ENCODE measurements around the gene EDDM13. TPM values are rescaled to one million over a fixed set of nuclear protein-coding genes. Genes with fewer than 3 reads are reported as not detected.
A peak's percentile ranks its signal among the peaks of the same experiment; 100 is the strongest.
"Not testable (repeated sequence)": the region's sequence is repeated elsewhere in the genome, so short reads cannot be mapped to it uniquely, and the experiment has no call there.

Gene EDDM13
- total and polyA plus RNA-seq, 2 experiments from 2014 or later = 0.68 TPM; not detected in 1

DNA sequence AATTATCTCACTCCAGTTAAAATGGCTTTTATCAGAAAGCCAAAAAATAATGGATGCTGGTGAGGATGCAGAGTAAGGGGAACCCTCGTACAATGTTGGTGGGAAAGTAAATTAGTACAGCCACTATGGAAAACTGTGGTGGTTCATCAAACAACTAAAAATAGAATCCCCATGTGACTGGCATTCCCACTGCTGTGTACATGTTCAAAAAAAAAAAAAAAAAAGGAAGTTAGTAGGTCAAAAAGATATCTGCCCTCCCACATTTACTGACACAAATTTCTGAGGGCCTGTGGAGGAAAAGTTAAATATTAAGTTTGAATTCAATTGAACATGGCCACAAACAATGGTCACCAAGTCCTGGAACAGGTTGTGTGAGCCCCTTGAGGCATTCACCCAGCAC lies 51.9 kb downstream of the EDDM13 start:
- Histone ChIP-seq H3K4me3 (no peak overlapping the region), H3K9me3 (ENCODE audit: low read depth) (no peaks in the 10 kb centered on the region), H3K4me1 (ENCODE audit: low read depth) (no peaks in the 10 kb centered on the region), H3K27ac (no peak overlapping the region), H3K36me3 (no peaks in the 10 kb centered on the region), H3K27me3 (no peaks in the 10 kb centered on the region)
- TF ChIP-seq, protein P1, sequence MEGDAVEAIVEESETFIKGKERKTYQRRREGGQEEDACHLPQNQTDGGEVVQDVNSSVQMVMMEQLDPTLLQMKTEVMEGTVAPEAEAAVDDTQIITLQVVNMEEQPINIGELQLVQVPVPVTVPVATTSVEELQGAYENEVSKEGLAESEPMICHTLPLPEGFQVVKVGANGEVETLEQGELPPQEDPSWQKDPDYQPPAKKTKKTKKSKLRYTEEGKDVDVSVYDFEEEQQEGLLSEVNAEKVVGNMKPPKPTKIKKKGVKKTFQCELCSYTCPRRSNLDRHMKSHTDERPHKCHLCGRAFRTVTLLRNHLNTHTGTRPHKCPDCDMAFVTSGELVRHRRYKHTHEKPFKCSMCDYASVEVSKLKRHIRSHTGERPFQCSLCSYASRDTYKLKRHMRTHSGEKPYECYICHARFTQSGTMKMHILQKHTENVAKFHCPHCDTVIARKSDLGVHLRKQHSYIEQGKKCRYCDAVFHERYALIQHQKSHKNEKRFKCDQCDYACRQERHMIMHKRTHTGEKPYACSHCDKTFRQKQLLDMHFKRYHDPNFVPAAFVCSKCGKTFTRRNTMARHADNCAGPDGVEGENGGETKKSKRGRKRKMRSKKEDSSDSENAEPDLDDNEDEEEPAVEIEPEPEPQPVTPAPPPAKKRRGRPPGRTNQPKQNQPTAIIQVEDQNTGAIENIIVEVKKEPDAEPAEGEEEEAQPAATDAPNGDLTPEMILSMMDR (IDR thresholded peaks at IDR 0.05; ENCODE audit: low read depth, low read length) = no peak
- no peak for DNase-seq (ENCODE audit: low read depth in 1 of 2, low spot score in 1 of 2)

DNA sequence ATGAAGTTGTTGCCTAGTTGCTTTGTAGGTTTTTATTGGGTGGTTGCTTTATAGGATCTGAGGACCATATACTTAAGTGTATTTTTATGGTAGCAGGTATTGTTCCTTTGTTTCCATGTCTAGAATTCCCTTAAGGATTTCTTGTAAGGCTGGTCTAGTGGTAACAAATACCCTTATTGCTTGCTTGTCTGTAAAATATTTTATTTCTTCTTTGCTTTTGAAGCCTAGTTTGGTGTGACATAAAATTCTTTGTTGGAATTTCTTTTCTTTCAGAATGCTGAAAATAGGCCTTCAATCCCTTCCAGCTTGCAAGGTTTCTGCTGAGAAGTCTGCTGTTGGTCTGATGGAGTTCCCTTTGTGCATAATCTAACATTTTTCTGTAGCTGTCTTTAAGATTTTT lies 60.1 kb downstream of the EDDM13 start:
- DNase-seq (ENCODE audit: low read depth in 1 of 2, low spot score in 1 of 2) = no peak
- Histone ChIP-seq H3K27me3 (no peaks in the 10 kb centered on the region), H3K4me3 (no peak overlapping the region), H3K27ac (no peak overlapping the region), H3K36me3 (no peaks in the 10 kb centered on the region), H3K4me1 (ENCODE audit: low read depth) (no peaks in the 10 kb centered on the region), H3K9me3 (ENCODE audit: low read depth) (no peaks in the 10 kb centered on the region)
- TF ChIP-seq, protein P1 (IDR thresholded peaks at IDR 0.05; ENCODE audit: low read depth, low read length) = no peak

DNA sequence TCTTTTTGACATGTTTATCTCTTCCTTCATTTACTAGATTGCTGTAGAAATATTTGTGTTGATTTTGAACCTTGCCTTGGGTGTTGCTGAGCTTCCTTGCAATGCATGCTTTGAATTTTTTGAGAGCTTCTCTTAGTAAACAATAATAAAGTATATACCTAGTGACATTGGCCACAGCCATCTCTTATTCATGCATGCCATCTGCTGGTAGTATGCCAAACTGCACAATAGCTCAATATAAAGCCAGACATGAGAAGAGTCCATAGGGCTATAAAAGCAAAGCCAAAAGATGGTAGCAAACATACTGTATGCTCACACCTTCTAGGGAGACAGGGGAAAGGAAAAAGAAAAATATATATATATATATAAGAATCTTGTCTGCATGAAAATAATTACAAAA lies 61.0 kb downstream of the EDDM13 start:
- DNase-seq (ENCODE audit: low read depth in 1 of 2, low spot score in 1 of 2) = peak; percentile 13 to 78
- Histone ChIP-seq H3K36me3 (no peaks in the 10 kb centered on the region), H3K27ac (no peak overlapping the region), H3K4me1 (ENCODE audit: low read depth) (no peaks in the 10 kb centered on the region), H3K27me3 (no peaks in the 10 kb centered on the region), H3K4me3 (no peak overlapping the region), H3K9me3 (ENCODE audit: low read depth) (no peaks in the 10 kb centered on the region)
- TF ChIP-seq, protein P1 (IDR thresholded peaks at IDR 0.05; ENCODE audit: low read depth, low read length) = peak; percentile 81

DNA sequence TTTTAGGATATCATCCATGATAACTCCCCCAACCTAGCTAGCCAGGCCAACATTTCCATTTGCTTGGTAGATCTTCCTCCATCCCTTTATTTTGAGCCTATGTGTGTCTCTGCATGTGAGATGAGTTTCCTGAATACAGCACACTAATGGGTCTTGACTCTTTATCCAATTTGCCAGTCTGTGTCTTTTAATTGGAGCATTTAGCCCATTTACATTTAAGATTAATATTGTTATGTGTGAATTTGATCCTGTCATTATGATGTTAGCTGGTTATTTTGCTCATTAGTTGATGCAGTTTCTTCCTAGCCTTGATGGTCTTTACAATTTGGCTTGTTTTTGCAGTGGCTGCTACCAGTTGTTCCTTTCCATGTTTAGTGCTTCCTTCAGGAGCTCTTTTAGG lies 62.8 kb downstream of the EDDM13 start:
- not testable (repeated sequence) for H3K4me3 ChIP-seq; DNase-seq (ENCODE audit: low read depth in 1 of 2, low spot score in 1 of 2); H3K4me1 ChIP-seq (ENCODE audit: low read depth); H3K9me3 ChIP-seq (ENCODE audit: low read depth); H3K27ac ChIP-seq; H3K27me3 ChIP-seq; H3K36me3 ChIP-seq

DNA sequence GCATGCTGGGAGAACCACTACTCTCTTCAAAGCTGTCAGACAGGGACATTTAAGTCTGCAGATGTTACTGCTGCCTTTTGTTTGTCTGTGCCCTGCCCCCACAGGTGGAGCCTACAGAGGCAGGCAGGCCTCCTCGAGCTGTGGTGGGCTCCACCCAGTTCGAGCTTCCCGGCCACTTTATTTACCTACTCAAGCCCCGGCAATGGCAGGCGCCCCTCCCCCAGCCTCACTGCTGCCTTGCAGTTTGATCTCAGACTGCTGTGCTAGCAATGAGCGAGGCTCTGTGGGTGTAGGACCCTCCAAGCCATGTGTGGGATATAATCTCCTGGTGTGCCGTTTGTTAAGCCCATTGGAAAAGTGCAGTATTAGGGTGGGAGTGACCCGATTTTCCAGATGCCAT lies 64.5 kb downstream of the EDDM13 start:
- not testable (repeated sequence) for H3K27ac ChIP-seq; H3K36me3 ChIP-seq; DNase-seq (ENCODE audit: low read depth in 1 of 2, low spot score in 1 of 2); H3K4me1 ChIP-seq (ENCODE audit: low read depth); H3K4me3 ChIP-seq; H3K9me3 ChIP-seq (ENCODE audit: low read depth); H3K27me3 ChIP-seq

DNA sequence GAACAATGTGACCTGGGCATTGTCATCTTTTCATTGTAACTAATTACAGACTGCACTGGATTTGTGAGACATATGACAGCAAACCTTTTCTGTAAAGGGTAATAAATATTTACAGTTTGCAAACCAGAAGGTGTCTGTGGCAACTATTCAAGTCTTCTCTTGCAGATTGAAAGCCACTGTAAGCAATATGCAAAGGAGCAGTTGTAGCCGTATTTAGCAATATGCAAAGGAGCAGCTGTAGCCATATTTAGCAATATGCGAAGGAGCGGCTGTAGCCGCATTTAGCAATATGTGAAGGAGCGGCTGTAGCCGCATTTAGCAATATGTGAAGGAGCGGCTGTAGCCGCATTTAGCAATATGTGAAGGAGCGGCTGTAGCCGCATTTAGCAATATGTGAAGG lies 66.5 kb downstream of the EDDM13 start:
- not testable (repeated sequence) for DNase-seq (ENCODE audit: low read depth in 1 of 2, low spot score in 1 of 2); H3K4me3 ChIP-seq; H3K27me3 ChIP-seq; H3K27ac ChIP-seq; H3K9me3 ChIP-seq (ENCODE audit: low read depth); H3K4me1 ChIP-seq (ENCODE audit: low read depth); H3K36me3 ChIP-seq

DNA sequence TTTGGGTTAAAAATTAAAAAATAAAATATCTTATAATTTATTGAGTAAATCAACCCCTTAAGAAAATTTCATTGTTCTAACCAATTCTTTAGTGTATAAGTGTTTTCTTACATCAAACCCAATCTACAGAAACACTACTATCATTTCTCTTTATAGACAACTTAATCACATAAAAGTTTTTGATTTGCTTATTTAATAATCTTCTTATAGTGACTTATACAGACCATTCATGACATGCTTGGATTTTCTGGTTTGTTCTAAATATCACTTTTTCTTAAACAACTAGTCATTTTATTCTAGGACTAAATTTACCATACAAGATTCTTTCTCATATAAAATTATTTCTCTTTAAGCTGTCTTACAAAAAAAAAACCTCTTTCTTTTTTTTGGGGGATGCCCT lies 69.4 kb downstream of the EDDM13 start:
- Histone ChIP-seq H3K36me3 (no peaks in the 10 kb centered on the region), H3K4me3 (no peak overlapping the region), H3K27ac (no peak overlapping the region), H3K27me3 (no peaks in the 10 kb centered on the region), H3K9me3 (ENCODE audit: low read depth) (no peaks in the 10 kb centered on the region), H3K4me1 (ENCODE audit: low read depth) (no peaks in the 10 kb centered on the region)
- DNase-seq (ENCODE audit: low read depth in 1 of 2, low spot score in 1 of 2) = no peak
- TF ChIP-seq, protein P1 (IDR thresholded peaks at IDR 0.05; ENCODE audit: low read depth, low read length) = no peak
